ENCODE data around the gene SRGAP3.

GRCh38 chr3:9078561-9079240, 170.7 kb downstream of the SRGAP3 start:
- TF ChIP-seq CTCF (conservative IDR thresholded peaks at IDR 0.05; ENCODE audit: low read depth, low read length): no peak
- TF ChIP-seq EZH2 (IDR thresholded peaks at IDR 0.05; ENCODE audit: borderline replicate concordance, low read depth, low read length, poor library complexity, severe bottlenecking): no peak

All from A673 (cell line).